DOHH2 (cell line): ENCODE results near the gene CACNA1E.

ENCODE experiments used
- H3F3A ChIP-seq: fragments of 200-600 bp; sonication (generic), shearing (Covaris generic); 2 replicates; pipeline ENCODE4 v1.6.0; 2016; ENCODE audit warnings: antibody characterized with exemption, mild to moderate bottlenecking; ENCODE audit not compliant: control insufficient read depth, insufficient read depth
- H3K27ac ChIP-seq: fragments of 200-600 bp; sonication (generic); 2 replicates; pipeline ENCODE4 v1.5.1; 2014; ENCODE audit warnings: low read depth, mild to moderate bottlenecking, low read length, moderate library complexity
- H3K27me3 ChIP-seq: fragments of 200-600 bp; sonication (generic); 2 replicates; pipeline ENCODE4 v1.6.1; 2014; ENCODE audit warnings: mild to moderate bottlenecking, low read length, mixed read lengths; ENCODE audit not compliant: control insufficient read depth
- H3K36me3 ChIP-seq: fragments of 200-600 bp; sonication (generic); 2 replicates; pipeline ENCODE4 v1.6.1; 2014; ENCODE audit warnings: mild to moderate bottlenecking, low read length, moderate library complexity, mixed read lengths; ENCODE audit not compliant: control insufficient read depth
- H3K4me1 ChIP-seq: fragments of 200-600 bp; sonication (generic); 2 replicates; pipeline ENCODE4 v1.6.1; 2014; ENCODE audit warnings: mild to moderate bottlenecking, low read length, mixed read lengths; ENCODE audit not compliant: control insufficient read depth
- H3K4me2 ChIP-seq: fragments of 200-600 bp; sonication (generic); 2 replicates; pipeline ENCODE4 v1.6.0; 2014; ENCODE audit warnings: mild to moderate bottlenecking, low read length, moderate library complexity
- H3K4me3 ChIP-seq: fragments of 200-600 bp; sonication (generic); 2 replicates; pipeline ENCODE4 v1.5.1; 2014; ENCODE audit warnings: mild to moderate bottlenecking, low read length, mixed read lengths
- H3K79me2 ChIP-seq: fragments of 200-600 bp; sonication (generic); 2 replicates; pipeline ENCODE4 v1.6.1; 2014; ENCODE audit warnings: mild to moderate bottlenecking, low read length, mixed read lengths; ENCODE audit not compliant: control insufficient read depth
- H3K9me2 ChIP-seq: fragments of 200-600 bp; sonication (generic); replicated peaks from 2 replicates; pipeline ENCODE4 v1.6.1; 2014; ENCODE audit warnings: mild to moderate bottlenecking, low read length, mixed read lengths; ENCODE audit not compliant: control insufficient read depth
- H3K9me3 ChIP-seq: fragments of 200-600 bp; sonication (generic); 2 replicates; pipeline ENCODE4 v1.6.1; 2014; ENCODE audit warnings: antibody characterized with exemption, low read length, mixed read lengths; ENCODE audit not compliant: control insufficient read depth, insufficient read depth
- H4K20me1 ChIP-seq: fragments of 200-600 bp; sonication (generic); 2 replicates; pipeline ENCODE4 v1.6.0; 2014; ENCODE audit warnings: low read depth, mild to moderate bottlenecking, antibody characterized with exemption, low read length, moderate library complexity; ENCODE audit not compliant: control insufficient read depth, insufficient read depth
- CTCF ChIP-seq: fragments of 200-600 bp; sonication (generic); IDR thresholded peaks from one replicate; pipeline ENCODE4 v1.5.1; 2014; ENCODE audit warnings: antibody characterized with exemption, mild to moderate bottlenecking, low read depth, low read length; ENCODE audit not compliant: poor library complexity, severe bottlenecking
- EZH2phosphoT487 ChIP-seq: fragments of 200-600 bp; sonication (generic); IDR thresholded peaks from 2 replicates; pipeline ENCODE4 v1.6.1; 2017; ENCODE audit warnings: borderline replicate concordance, mild to moderate bottlenecking, antibody characterized with exemption, low read length, moderate library complexity, mixed read lengths

Gene CACNA1E

DNA sequence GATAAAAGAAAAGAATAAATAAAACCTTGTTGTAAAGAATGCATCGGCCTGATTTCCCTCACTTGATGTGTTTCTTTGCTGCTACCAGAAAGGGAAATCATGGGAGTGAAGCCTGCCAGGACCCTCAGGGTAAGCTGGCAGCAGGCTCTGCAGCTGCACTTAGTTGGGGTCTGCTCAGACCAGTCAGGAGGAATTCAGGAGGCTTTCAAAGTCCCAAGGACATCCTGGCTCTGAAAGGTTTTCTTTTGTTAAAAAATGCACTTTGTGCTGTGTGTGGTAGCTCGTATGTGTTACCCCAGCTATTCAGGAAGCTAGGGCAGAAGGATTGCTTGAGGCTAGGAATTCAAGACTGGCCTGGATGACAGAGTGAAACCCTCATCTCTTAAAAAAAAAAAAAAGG lies 323.4 kb downstream of the CACNA1E start:
- Histone ChIP-seq H3K9me3 (no peaks in the 10 kb centered on the region), H3F3A (no peaks in the 10 kb centered on the region)

GRCh38 chr1:181807251-181807650 lies 323.9 kb downstream of the CACNA1E start:
- Histone ChIP-seq H3K9me3 (no peaks in the 10 kb centered on the region), H3K9me2 (no peaks in the 10 kb centered on the region), H3K4me2 (no peak overlapping the region), H3K4me3 (no peak overlapping the region), H3K36me3 (no peaks in the 10 kb centered on the region), H4K20me1 (no peaks in the 10 kb centered on the region), H3K4me1 (no peaks in the 10 kb centered on the region), H3K27me3 (no peaks in the 10 kb centered on the region), H3K79me2 (no peaks in the 10 kb centered on the region), H3F3A (no peaks in the 10 kb centered on the region), H3K27ac (no peak overlapping the region)
- TF ChIP-seq EZH2phosphoT487 (no peak), CTCF (no peak)

More for the DNA sequence above, 323.4 kb downstream of the CACNA1E start:
- Histone ChIP-seq H3K27ac (no peak overlapping the region), H4K20me1 (no peaks in the 10 kb centered on the region), H3K4me3 (no peak overlapping the region), H3K36me3 (no peaks in the 10 kb centered on the region), H3K4me2 (no peak overlapping the region), H3K27me3 (no peaks in the 10 kb centered on the region), H3K79me2 (no peaks in the 10 kb centered on the region), H3K4me1 (no peaks in the 10 kb centered on the region), H3K9me2 (no peaks in the 10 kb centered on the region)
- TF ChIP-seq EZH2phosphoT487 (no peak), CTCF (no peak)

- no peak overlapping the region for H3K27ac ChIP-seq
- H4K20me1 ChIP-seq, result no peaks in the 10 kb centered on the region
- H3K4me2 ChIP-seq, result no peak overlapping the region
- no peaks in the 10 kb centered on the region for H3F3A ChIP-seq
- H3K79me2 ChIP-seq, result no peaks in the 10 kb centered on the region
- no peaks in the 10 kb centered on the region for H3K4me1 ChIP-seq
- H3K27me3 ChIP-seq, result no peaks in the 10 kb centered on the region
- no peaks in the 10 kb centered on the region for H3K36me3 ChIP-seq
- no peaks in the 10 kb centered on the region for H3K9me3 ChIP-seq
- no peak overlapping the region for H3K4me3 ChIP-seq
- no peaks in the 10 kb centered on the region for H3K9me2 ChIP-seq
- TF ChIP-seq CTCF, result no peak
- TF ChIP-seq EZH2phosphoT487, result no peak
Observed at GRCh38 chr1:181809991-181810545, 326.8 kb downstream of the CACNA1E start.

- no peaks in the 10 kb centered on the region for H3K9me3 ChIP-seq
- H3K27ac ChIP-seq, result no peak overlapping the region
- no peak for TF ChIP-seq EZH2phosphoT487
- TF ChIP-seq CTCF, result no peak
- no peaks in the 10 kb centered on the region for H3K27me3 ChIP-seq
- H4K20me1 ChIP-seq, result no peaks in the 10 kb centered on the region
- H3F3A ChIP-seq, result no peaks in the 10 kb centered on the region
- no peaks in the 10 kb centered on the region for H3K9me2 ChIP-seq
- H3K36me3 ChIP-seq, result no peaks in the 10 kb centered on the region
- no peak overlapping the region for H3K4me2 ChIP-seq
- H3K4me3 ChIP-seq, result no peak overlapping the region
- H3K79me2 ChIP-seq, result no peaks in the 10 kb centered on the region
- H3K4me1 ChIP-seq, result no peaks in the 10 kb centered on the region
Observed at GRCh38 chr1:181812208-181812607, 328.9 kb downstream of the CACNA1E start.
